HepG2 (cell line): Measurements from ENCODE around the gene SULT2B1. TPM values are rescaled to one million over a fixed set of nuclear protein-coding genes. Genes with fewer than 3 reads are reported as not detected.

Experiments used
- CHD2 ChIP-seq: IDR thresholded peaks from 2 replicates; pipeline ENCODE4 v1.6.1; 2011; ENCODE audit warnings: low read depth, low read length, improper control_type of control experiment
- FOXO1 ChIP-seq: sonication (generic); formaldehyde crosslinking; IDR thresholded peaks from 2 replicates; pipeline ENCODE4 v1.4.0; 2020; ENCODE audit warnings: missing genetic modification reagents
- HMG20A ChIP-seq: IDR thresholded peaks from 2 replicates; pipeline ENCODE4 v1.6.1; 2016; ENCODE audit warnings: borderline replicate concordance
- HMGA1 ChIP-seq: sonication (generic); formaldehyde crosslinking; conservative IDR thresholded peaks from 2 replicates; pipeline ENCODE4 v1.4.0; 2020; ENCODE audit warnings: missing genetic modification reagents
- LBX2 ChIP-seq: sonication (generic); formaldehyde crosslinking; IDR thresholded peaks from 2 replicates; pipeline ENCODE4 v1.5.0; 2020; ENCODE audit warnings: missing genetic modification reagents, mild to moderate bottlenecking, borderline replicate concordance
- MATR3 ChIP-seq: sonication (generic); formaldehyde crosslinking; IDR thresholded peaks from 2 replicates; pipeline ENCODE4 v1.4.0; 2020; ENCODE audit warnings: missing genetic modification reagents
- MEIS1 ChIP-seq: sonication (generic); formaldehyde crosslinking; IDR thresholded peaks from 2 replicates; pipeline ENCODE4 v1.9.0; 2021; ENCODE audit warnings: mild to moderate bottlenecking, missing genetic modification reagents, moderate library complexity, borderline replicate concordance
- MYNN ChIP-seq: sonication (generic); formaldehyde crosslinking; IDR thresholded peaks from 2 replicates; pipeline ENCODE4 v1.4.0; 2020; ENCODE audit warnings: mild to moderate bottlenecking, low read depth, missing genetic modification reagents
- NPAS2 ChIP-seq: sonication (generic); formaldehyde crosslinking; IDR thresholded peaks from 2 replicates; pipeline ENCODE4 v1.8.0; 2022; ENCODE audit warnings: mild to moderate bottlenecking, missing genetic modification reagents, borderline replicate concordance
- PAX8 ChIP-seq: sonication (generic); formaldehyde crosslinking; IDR thresholded peaks from 2 replicates; pipeline ENCODE4 v1.8.0; 2022; ENCODE audit warnings: mild to moderate bottlenecking, missing genetic modification reagents, borderline replicate concordance
- RARA ChIP-seq: IDR thresholded peaks from 2 replicates; pipeline ENCODE4 v1.6.1; 2016; ENCODE audit warnings: missing genetic modification reagents, missing compliant biosample characterization
- RBM39 ChIP-seq: fragments of 200-400 bp; formaldehyde crosslinking; IDR thresholded peaks from one replicate; pipeline ENCODE4 v1.6.1; 2018; ENCODE audit warnings: antibody characterized with exemption, mild to moderate bottlenecking, low read depth, low read length; ENCODE audit not compliant: poor library complexity, severe bottlenecking
- SAP130 ChIP-seq: IDR thresholded peaks from 2 replicates; pipeline ENCODE4 v1.6.1; 2016; ENCODE audit warnings: low read depth
- SOX13 ChIP-seq, 3 experiments: fragments of 450-650 bp in 1 of 3; sonication (generic) in 1 of 3; formaldehyde crosslinking in 1 of 3; IDR thresholded peaks in 2 of 3; conservative IDR thresholded peaks in 1 of 3; 2 replicates each; pipeline versions ENCODE4 v1.5.0 to v1.6.1; 2016 to 2020; ENCODE audit warnings: antibody characterized with exemption in 1 of 3, mild to moderate bottlenecking in 1 of 3, missing compliant biosample characterization in 1 of 3, missing genetic modification reagents in 1 of 3, moderate library complexity in 1 of 3
- ZNF136 ChIP-seq: sonication (generic); formaldehyde crosslinking; IDR thresholded peaks from 2 replicates; pipeline ENCODE4 v1.8.1; 2022; ENCODE audit warnings: low read depth, mild to moderate bottlenecking, moderate library complexity, missing genetic modification reagents
- ZNF205 ChIP-seq: IDR thresholded peaks from 2 replicates; pipeline ENCODE4 v1.6.1; 2018; ENCODE audit warnings: missing biosample characterization, missing genetic modification reagents
- ZNF383 ChIP-seq: sonication (generic); formaldehyde crosslinking; IDR thresholded peaks from 2 replicates; pipeline ENCODE4 v1.4.0; 2020; ENCODE audit warnings: missing genetic modification reagents, mild to moderate bottlenecking, borderline replicate concordance
- ZNF704 ChIP-seq: sonication (generic); formaldehyde crosslinking; IDR thresholded peaks from 2 replicates; pipeline ENCODE4 v1.8.1; 2023; ENCODE audit warnings: mild to moderate bottlenecking, inconsistent platforms, moderate library complexity, missing genetic modification reagents, borderline replicate concordance
- ZNF782 ChIP-seq: sonication (generic); formaldehyde crosslinking; IDR thresholded peaks from 2 replicates; pipeline ENCODE4 v1.4.0; 2020; ENCODE audit warnings: missing genetic modification reagents, mild to moderate bottlenecking, borderline replicate concordance
- polyA plus RNA-seq, 8 experiments: library from polyadenylated mRNA; depleted of rRNA in 3 of 8; stranded (reverse) in 7 of 8; unstranded in 1 of 8; fragments of >200 nt; fragmentation: Illumina TruSeq in 4 of 8; extraction: Trizol in 4 of 8; gene quantifications; 2 replicates each; pipeline versions ENCODE4 v1.2.1 to v1.2.3, GENCODE V29; 2011 to 2016; ENCODE audit warnings: low read depth in 4 of 8, missing spikeins in 1 of 8, mixed read lengths in 1 of 8; ENCODE audit not compliant: insufficient read depth in 1 of 8
- total RNA-seq, 5 experiments: library from RNA; depleted of rRNA; stranded (reverse); fragments of >200 nt; fragmentation: Illumina TruSeq; extraction: Trizol; gene quantifications; 2 replicates each; pipeline ENCODE4 v1.2.3, GENCODE V29; 2016; ENCODE audit warnings: low read depth in 1 of 5
- TF ChIP-seq, protein P1 (sequence below), 2 experiments: sonication (generic) in 1 of 2; formaldehyde crosslinking in 1 of 2; IDR thresholded peaks; 2 replicates each; pipeline versions ENCODE4 v1.5.1 to v1.6.1; 2011 to 2020; ENCODE audit warnings: borderline replicate concordance in 1 of 2, low read depth in 1 of 2, low read length in 1 of 2, mild to moderate bottlenecking in 1 of 2, missing genetic modification reagents in 1 of 2, moderate library complexity in 1 of 2
- TF ChIP-seq, protein P2 (sequence below): sonication (generic); formaldehyde crosslinking; IDR thresholded peaks from 2 replicates; pipeline ENCODE4 v1.5.0; 2020; ENCODE audit warnings: mild to moderate bottlenecking, missing genetic modification reagents, borderline replicate concordance

Gene SULT2B1
- total and polyA plus RNA-seq, 2 of the 13 experiments (the other 11 are each of a cell fraction or from before 2014, with no cell fraction given) = 0.13 TPM; not detected in 1

DNA sequence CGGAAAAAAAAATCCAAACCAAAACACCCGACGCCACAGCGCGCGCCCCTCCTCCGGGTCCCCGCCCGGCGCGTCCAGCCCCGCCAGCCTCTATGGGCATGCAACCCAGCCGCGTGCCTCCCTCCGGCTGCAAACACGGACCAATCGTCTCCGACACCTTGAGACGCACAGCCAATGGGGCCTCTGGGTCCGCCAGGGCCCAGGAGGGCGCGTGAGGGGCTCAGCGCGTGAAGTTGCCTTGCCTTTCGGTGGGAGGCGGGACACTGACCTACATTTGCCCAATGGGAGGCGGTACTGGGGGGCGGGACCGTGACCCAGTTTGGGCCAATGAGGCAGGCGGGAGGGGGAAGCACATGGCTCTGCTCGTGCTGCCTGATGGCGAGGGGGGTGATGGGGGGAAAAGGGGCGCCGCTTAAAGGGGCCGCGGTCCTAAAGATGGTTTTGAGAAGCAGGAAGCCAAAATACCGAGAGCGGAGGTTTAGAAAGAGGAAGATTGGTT is 85.5 kb downstream of the SULT2B1 start (continued):
- TF ChIP-seq, protein P1, sequence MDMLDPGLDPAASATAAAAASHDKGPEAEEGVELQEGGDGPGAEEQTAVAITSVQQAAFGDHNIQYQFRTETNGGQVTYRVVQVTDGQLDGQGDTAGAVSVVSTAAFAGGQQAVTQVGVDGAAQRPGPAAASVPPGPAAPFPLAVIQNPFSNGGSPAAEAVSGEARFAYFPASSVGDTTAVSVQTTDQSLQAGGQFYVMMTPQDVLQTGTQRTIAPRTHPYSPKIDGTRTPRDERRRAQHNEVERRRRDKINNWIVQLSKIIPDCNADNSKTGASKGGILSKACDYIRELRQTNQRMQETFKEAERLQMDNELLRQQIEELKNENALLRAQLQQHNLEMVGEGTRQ (IDR thresholded peaks at IDR 0.05; ENCODE audit: low read depth, low read length) = peak; percentile 51
- TF ChIP-seq, protein P1 (CRISPR knock-in tag; IDR thresholded peaks at IDR 0.05; ENCODE audit: borderline replicate concordance) = peak; percentile 65; the same call in 1 of the 2 replicates
- 0 out of 2 replicates have a peak, but pooled peaks have one; percentile 12 for TF ChIP-seq HMG20A (CRISPR knock-in tag)
- TF ChIP-seq, protein P2, sequence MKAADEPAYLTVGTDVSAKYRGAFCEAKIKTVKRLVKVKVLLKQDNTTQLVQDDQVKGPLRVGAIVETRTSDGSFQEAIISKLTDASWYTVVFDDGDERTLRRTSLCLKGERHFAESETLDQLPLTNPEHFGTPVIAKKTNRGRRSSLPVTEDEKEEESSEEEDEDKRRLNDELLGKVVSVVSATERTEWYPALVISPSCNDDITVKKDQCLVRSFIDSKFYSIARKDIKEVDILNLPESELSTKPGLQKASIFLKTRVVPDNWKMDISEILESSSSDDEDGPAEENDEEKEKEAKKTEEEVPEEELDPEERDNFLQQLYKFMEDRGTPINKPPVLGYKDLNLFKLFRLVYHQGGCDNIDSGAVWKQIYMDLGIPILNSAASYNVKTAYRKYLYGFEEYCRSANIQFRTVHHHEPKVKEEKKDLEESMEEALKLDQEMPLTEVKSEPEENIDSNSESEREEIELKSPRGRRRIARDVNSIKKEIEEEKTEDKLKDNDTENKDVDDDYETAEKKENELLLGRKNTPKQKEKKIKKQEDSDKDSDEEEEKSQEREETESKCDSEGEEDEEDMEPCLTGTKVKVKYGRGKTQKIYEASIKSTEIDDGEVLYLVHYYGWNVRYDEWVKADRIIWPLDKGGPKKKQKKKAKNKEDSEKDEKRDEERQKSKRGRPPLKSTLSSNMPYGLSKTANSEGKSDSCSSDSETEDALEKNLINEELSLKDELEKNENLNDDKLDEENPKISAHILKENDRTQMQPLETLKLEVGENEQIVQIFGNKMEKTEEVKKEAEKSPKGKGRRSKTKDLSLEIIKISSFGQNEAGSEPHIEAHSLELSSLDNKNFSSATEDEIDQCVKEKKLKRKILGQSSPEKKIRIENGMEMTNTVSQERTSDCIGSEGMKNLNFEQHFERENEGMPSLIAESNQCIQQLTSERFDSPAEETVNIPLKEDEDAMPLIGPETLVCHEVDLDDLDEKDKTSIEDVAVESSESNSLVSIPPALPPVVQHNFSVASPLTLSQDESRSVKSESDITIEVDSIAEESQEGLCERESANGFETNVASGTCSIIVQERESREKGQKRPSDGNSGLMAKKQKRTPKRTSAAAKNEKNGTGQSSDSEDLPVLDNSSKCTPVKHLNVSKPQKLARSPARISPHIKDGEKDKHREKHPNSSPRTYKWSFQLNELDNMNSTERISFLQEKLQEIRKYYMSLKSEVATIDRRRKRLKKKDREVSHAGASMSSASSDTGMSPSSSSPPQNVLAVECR (CRISPR knock-in tag) = peak; percentile 82; the same call in 1 of the 2 replicates
- no peak for TF ChIP-seq MEIS1 (CRISPR knock-in tag)
- TF ChIP-seq HMGA1 (CRISPR knock-in tag) = no peak
- no peak for TF ChIP-seq ZNF383 (CRISPR knock-in tag)
- peak; percentile 31; the same call in 1 of the 2 replicates for TF ChIP-seq RARA
- peak; percentile 68 for TF ChIP-seq SAP130 (CRISPR knock-in tag)
- 0 out of 2 replicates have a peak, but pooled peaks have one; percentile 42 for TF ChIP-seq ZNF205 (CRISPR knock-in tag)
- TF ChIP-seq MATR3 (CRISPR knock-in tag) = no peak
- no peak for TF ChIP-seq MYNN (CRISPR knock-in tag)
- TF ChIP-seq RBM39 = no peak
- TF ChIP-seq NPAS2 = peak; percentile 98
- peak; percentile 88; the same call in 1 of the 2 replicates for TF ChIP-seq LBX2
- TF ChIP-seq CHD2 = no peak
- TF ChIP-seq ZNF704 (CRISPR knock-in tag) = peak; percentile 77; the same call in 1 of the 2 replicates
- TF ChIP-seq ZNF136 = peak; percentile 48; the same call in 1 of the 2 replicates
- TF ChIP-seq FOXO1 (CRISPR knock-in tag) = no peak
- no peak for TF ChIP-seq SOX13 (IDR thresholded peaks at IDR 0.05)
- no peak for TF ChIP-seq SOX13 (CRISPR knock-in tag; conservative IDR thresholded peaks at IDR 0.05 in 1 of 2, IDR thresholded peaks at IDR 0.05 in 1 of 2)
- no peak for TF ChIP-seq PAX8
- TF ChIP-seq ZNF782 (CRISPR knock-in tag) = 0 out of 2 replicates have a peak, but pooled peaks have one; percentile 34
